GM19351 (cell line): ENCODE results near the gene RELN.
"Not testable (repeated sequence)": the region's sequence is repeated elsewhere in the genome, so short reads cannot be mapped to it uniquely, and the experiment has no call there.

Experiments
- ATAC-seq: cut with Tn5 transposase; IDR thresholded peaks from one replicate; pipeline ENCODE4 v1.9.1; 2021; ENCODE audit warnings: mild to moderate bottlenecking, moderate library complexity; ENCODE audit not compliant: unreplicated experiment

Gene RELN

DNA sequence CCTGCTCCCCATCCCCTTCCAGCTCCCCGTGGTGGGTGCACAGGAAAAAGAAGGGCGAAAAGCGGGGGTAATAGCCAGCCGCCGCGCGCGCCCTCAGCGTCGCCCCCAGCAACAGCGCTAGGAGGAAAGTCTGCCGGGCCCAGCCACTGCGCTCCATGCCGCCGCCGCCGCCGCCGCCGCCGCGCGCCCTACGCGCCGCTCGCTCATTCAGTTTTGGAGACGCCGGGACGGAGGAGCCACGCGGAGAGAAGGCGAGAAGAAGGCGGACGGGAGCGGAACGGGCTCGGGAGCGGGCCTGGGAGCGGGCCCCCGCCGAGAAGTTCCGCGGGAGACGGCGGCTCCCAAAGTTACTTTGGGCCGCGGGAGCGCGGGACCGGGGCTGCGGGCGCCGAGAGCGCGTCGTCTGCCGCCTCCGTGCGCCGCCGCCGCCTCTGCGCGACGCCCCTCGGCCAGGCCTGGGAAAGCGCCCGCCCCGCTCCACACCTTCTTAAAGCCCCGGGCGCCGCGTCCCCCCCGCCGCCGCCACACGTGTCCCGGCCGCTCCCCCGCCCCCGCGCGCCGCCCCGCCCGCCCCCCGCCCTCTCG is at the start of gene RELN:
Gene RELN (minus strand): TSS at position 459 of the 585 bp plus-strand sequence. CDS start 302 bp downstream, at position 157.
- no peak for ATAC-seq

DNA sequence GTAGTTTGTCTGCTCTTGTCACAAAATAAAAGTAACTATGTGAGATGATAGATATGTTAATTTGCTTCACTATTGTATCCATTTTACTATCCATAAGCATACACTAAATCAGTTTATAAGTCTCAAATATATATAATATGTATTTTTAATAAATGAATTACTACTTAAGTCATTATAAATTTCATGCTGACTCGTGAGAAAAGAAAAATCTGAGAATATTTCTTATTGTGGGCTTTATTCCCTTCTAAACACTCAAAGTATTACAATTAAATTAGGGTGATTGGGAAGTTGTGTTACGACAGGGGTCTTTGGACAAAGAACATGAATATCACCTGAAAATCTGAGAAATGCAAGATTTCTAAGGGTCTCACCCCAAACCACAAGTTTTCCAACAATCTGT is 48.7 kb upstream of the RELN start:
- no peak for ATAC-seq

DNA sequence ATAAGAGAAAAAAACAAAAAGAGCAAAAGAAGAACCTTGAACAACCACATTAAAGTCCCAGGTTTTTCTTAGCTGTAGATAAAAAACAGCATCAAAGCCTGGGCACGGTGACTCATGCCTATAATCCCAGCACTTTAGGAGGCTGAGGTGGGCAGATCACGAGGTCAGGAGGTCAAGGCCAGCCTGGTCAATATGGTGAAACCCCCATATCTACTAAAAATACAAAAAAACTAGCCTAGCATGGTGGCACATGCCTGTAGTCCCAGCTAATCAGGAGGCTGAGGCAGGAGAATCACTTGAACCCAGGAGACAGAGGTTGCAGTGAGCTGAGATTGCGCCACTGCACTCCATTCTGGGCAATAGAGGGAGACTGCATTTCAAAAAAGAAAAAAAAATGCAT is 47.4 kb upstream of the RELN start:
- not testable (repeated sequence) for ATAC-seq

DNA sequence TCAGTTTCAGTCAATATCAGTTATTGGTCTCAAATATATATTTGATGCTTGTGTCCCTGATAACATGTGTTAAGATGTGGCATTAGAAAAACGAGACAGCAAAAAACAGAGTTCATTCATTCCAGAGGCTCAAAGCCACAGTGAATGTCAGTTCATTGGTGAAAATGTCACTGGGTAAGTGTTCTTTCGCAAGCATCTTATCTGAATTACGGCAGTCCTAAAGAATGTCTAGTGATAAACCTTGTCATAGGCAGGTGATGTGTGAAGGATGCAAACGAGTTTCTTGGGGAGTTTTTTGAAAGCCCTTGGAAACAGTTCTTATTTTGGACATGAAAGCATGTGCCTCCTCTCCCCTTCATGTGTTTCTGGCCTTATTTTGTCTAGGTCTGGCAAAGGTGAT is 45.9 kb upstream of the RELN start:
- ATAC-seq, result no peak

DNA sequence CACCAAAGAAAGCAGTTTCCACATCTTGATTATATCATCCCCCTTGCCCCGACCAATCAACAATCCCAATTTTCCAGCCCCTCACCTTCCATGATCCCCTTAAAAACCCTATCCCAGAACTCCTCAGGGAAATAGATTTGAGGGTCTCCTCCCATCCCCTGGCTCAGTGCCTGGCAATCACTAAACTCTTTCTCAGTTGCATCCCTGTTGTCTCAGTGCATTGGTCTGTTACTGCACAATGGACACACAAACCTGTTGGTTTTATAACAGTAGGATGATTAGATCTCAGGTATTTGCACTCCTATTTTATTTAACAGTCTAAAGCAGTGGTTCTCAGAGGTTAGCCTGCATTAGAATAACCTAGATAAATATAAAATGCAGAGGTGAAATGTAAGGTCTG is 45.2 kb upstream of the RELN start:
- no peak for ATAC-seq

DNA sequence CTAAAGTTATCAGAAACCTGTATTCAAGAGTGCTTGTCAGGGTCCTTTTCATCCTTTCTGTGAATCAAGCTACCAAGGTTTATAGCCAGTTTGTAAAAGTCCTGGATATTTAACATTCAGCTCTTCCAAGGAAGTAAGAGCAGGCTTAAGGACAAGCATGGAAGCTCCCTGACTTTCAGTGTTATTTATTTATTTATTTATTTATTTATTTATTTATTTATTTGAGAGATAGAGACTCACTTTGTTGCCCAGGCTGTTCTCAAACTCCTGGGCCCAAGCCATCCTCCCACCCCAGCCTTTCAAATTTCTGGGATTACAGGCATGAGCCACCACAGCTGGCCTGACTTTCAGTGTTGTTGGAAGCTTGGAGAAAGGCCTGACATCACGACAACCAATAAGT is 44.4 kb upstream of the RELN start:
- no peak for ATAC-seq

DNA sequence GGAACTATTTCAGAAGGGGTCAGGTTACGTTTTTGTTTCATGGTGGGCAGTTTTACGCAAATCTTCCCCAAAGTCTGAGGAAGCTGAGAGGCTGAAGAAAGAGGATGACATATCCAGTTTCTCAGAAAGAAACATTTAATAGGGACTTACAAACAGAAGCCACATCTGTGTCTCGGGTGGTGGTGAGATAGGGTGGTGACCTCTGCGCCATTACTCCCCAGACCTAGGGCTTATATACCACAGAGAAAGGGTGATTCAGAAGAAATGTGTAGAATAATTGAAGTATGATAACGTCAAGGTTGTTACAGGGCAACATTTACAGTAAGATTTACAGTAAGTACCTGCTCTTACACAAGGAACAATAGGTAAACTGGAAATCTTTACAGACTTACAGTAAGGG is 43.0 kb upstream of the RELN start:
- ATAC-seq, result no peak

DNA sequence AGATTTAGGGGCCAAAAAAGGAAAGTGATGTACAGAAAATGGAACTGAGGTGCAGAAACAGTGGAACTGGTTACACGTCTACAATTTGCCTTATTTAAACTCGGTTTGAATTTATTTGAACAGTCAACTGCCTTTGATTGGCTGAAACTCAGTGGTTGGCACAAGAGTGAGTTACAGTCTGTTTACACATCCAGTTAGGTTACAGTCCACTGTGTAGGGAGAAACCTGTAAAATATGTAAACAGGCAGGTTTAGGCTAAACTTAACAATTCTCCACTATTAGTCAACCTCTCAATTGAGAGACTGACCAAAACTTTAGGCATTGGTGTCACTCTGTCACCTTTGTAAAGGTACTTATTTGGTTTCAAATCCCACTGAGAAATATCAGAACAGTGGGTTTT is 40.3 kb upstream of the RELN start:
- no peak for ATAC-seq

DNA sequence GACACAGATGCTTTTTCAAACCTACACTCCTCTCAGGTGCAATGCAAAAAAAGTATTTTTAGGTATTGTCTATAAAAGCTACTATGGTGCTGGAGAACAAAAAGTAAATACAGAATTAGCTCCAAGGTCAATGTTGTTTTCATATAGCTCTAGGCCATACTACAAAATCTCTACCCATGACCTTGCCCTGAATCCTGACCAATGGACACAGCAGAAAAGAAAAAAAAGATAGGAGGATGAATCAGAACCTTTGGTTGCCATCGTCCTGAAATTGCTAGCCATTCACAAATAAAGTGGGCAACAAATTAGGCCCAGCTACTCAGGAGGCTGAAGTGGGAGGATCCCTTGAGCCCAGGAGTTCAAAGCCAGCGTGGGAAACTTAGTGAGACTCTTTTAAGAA is 35.2 kb upstream of the RELN start:
- ATAC-seq, result no peak

DNA sequence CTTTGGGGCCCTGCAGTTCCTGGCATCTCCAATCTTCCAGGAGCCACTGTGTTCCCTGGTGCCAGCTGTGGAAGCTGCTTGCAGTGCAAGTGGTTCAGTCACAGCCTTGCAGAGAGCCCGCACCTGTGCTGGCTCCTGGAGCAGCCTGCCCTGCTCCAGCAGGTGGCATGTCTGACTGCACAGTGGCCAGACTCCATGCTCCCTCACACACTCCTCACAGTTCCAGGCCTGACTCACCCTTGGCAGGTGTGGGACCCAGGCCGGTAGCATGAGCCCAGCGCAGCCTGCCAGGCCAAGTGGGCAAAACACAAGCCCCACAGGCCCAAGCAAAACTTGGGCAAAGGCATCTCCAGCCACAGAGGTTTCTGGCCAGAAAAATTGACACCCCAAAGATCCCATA is 33.6 kb upstream of the RELN start:
- no peak for ATAC-seq

DNA sequence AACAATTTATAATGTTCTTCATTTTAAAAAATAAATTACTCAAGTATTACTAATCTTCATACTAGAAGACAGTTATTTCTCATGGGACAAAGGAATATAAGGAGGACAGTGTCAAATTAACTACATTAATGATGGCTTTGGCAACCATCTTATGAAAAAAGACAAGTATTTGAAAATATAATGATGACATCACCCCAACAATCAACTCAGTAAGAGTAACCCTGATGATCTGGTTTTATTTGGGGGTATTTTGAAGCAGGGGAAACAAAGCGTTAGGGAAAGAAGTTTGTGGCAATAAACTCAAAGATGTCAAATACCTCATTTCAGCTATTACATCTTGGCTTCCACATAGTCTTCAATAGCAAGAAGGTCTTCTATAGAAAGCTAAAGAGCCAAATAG is 29.0 kb upstream of the RELN start:
- no peak for ATAC-seq

DNA sequence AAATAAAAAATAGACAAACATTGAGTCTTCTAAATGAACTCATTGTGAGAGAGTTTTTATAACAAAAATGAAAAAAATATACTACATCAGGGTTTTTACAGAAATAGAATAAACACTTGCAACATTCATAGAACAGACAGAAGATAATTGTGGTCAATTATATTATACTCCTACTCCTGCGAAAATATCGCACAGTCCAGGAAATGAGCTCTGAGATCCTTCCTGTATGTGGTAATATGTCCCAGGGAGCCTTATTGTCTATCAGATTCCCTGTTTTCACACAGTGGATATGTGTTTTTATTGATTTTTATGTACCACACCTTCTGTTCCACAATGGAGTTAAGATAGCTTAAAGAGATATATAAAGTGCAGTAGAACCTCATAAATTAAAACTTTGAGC is 27.5 kb upstream of the RELN start:
- ATAC-seq, result no peak

DNA sequence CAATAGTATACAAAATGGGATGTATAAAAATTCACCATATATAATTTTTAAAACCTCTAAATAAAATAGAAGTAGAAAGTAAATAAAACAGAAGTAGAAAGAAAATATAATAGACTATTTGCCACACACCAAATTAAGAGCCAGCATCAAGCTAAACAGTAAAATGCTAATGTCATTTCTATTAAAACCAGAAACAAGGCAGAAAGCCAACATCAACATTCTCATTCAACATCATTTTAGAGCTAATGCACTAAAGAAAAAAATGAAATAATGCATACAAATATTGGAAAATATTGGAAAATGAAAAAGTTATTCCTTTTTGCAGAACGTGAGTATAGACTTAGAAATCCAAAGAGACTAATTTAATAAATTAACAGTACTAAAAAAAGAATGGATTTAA is 23.4 kb upstream of the RELN start:
- no peak for ATAC-seq

DNA sequence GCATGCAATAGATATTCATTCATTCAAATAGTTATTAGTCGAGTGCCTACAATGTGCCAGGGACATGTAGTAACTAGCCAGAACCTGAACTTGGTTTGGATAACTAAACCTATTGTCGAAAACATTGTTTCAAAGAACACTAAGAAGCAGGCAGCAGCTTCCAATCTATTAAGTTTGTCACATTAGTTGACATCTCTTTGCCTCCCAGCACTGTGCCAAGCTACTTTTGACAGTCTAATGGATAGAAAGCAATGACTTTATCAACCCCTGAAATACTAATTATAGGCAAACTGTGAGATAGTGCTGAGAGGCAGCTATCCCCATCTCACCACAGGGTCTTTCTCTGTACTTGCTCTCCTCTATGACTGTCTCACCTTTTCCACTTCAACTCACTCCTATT is 22.4 kb upstream of the RELN start:
- ATAC-seq, result no peak

DNA sequence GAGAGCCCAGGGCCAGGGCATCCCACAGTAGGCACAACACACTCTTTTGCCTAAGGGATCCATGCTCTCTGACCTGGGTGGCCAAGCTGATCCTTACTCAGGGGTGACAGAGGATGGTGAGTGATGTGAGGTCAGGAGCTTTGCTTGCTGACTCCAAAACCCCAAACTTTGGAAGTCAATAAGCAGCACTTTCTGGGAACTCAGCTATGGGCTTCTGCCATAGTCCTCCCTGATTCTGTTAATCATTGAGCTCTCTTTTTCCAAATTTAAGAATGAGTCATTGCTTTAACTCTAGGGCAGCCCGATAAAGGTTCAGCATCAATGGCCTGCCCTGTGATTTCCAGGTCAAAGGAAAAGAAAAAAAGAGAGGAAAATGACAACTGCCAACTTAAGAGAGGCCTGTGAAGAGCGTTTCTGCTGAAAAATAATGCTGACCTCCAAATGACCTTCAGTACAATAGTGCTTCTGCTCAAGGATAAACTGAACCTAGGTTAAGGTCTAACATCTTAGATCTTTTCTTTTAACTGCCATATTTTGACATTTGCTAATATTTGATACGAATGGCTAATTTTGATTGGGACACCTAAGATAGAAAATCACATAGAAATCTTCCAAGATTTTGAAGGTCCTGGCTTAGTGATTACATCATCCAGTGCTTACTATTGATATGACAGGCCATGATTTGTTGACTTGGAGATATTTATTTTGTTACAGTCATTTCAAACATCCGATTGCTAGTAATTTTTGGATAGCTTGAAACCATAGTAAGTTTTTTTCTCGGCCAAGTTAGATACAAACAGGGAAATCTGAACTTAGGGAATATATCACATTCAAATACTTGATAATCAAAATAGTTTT is 20.8 kb upstream of the RELN start:
- no peak for ATAC-seq

DNA sequence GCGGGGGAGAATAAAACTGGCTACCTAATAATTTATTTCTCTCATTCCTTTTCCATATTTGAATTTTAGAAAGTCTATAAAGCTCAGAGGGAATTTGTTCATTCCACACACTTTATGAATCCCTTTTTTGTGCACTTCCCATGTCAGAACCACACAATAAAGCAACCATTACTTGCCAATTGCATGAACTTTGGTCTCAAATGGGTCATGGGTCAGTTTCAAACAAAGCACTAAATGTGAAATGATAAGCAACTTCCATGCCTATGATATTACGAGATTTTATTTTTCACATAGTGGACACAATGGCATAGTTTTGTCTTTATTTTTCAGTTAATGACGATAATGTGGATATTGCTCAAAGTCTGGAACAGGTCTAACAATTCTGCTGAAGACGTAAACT is 18.6 kb upstream of the RELN start:
- ATAC-seq, result no peak

DNA sequence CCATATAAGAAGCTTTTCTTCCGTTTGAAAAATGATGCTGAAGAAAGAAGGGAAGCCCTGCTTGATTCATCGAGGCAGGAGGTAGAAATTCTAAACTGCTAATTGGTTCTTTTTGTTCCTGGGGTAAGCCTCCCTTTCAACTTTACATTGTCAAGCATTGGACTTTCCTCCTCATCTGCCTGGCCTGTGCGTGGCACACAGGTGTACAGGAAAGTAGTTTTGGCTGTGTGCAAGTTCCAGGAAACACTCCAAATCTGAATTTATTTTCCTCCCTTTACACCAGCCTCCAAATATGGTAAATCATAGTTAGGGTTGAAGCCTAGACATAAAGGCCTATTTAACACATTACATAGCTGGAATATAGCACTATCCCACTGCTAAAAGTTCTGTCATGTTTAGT is 18.2 kb upstream of the RELN start:
- no peak for ATAC-seq

DNA sequence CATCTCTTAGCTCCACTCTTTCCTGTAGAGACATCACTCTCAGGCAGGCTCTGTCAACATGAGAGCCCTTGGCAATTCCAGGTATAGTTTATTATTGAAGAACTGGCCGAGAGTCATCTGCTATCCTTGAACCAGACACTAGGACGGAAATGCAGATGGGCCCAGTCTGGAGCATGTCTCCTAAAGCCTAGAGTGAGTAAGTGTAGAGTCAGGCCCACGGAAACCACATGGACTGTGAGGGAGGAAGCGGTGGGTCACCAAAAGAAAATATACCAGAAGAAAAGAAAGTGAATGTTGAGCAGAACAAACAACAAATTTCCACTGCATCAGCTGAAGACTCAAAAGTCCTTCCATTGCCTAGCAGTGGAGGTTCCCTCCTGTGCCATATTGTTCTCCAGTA is 15.7 kb upstream of the RELN start:
- ATAC-seq, result no peak

DNA sequence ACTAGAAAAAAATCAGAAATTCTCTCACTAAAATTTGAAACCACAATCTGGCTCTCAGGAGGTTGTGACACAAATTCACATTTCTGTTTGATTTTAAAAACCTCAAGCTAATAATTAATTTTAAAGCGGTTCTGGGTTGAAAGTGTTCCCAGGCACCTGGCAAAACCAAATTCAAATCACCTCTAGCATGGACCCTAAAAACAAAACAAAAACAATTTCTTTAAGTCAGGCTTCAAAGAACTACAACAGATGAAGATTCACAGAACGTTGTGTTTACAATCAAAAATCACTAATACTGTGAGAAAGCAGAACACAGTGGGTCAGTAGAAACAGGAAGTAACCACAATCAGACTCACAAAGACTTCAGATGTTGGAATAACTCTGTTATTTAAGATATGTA is 7.2 kb upstream of the RELN start:
- no peak for ATAC-seq

DNA sequence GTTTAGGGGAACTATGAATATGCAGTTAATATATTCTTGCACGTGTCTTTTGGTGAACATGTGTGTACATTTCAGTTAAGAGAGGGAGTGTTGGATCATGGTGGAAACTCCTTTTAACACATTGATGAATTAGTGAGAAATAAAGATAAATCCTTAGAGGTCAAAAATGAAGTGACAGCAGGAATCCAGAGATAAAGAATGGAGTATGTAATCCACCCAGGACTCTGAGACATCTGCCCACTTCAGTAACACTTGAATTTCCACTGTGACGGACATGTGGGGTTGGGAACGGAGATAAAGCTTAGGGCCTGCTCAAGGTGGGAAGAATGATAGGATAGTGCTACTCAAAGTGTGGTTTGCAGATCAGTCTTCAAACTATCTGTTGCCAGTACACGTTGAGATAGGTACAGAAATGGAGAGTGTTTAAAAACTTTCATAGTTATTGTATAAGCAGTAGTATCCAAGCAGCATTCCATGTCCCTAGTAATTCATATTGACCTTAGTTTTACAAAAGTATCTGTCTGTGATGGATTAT is 6.6 kb upstream of the RELN start:
- no peak for ATAC-seq

DNA sequence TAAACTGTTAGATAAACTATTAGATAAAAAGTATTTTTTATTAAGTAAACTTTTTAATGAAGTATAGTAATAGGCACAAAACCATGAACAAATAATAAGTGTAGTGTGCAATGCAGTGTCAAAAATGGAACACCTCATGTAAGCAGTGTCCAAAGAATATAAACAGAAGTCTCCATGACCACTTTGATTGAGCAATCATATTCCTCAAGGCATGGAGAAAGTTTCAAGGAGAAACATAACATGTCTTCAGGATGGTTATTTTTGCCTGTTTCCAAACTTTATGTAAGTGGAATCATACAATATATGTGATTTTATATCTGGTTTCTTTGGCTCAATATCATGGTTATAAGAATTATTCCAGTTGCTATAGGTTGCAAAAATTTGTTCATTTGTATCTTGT is 6.1 kb upstream of the RELN start:
- no peak for ATAC-seq

DNA sequence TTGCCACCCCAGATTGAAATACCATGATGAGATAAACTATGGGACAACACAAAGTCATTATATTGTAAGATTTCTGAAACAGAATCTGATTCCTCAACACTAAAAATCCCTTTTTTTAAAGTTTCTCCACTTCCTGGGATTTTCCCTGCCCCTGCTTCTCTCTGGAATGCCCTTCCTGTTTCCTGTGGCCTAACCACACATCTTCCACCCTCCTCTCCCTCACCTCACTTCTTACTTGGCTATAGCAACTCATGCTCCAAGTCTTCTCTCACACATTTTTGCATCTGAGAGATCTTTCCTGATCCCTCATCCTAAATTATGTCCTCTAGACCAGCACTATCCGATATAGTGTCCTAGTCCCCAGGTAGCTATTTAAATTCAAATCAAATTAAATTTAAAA is 4.1 kb upstream of the RELN start:
- no peak for ATAC-seq

DNA sequence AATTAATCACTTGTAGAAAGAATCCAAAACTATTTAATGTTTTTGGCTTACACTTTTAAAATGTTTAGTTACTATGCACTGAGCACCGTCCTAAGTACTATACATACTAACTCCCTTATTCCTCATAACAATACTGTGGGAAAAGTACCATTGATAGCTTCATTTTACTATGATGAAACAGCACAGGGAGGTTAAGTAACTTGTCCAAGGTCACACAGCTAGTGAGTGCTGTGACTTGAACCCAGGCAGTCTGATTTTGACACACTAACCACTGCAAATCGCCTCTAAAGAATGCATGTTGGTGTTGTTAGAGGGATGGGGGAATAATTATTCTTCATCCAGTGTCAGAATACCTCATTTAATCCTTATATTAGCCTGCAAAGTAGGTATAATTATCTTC is 1.9 kb upstream of the RELN start:
- no peak for ATAC-seq
